Tibial artery (tissue), 4 donors: ENCODE data around the gene WDR27.
"Not testable (repeated sequence)": the region's sequence is repeated elsewhere in the genome, so short reads cannot be mapped to it uniquely, and the experiment has no call there.

ENCODE experiments used
- DNase-seq, 2 donors: peaks; one replicate each; pipeline ENCODE4 v3.0.0-alpha.2; 2019
- H3K27ac ChIP-seq, 2 donors: fragments of 200-600 bp; sonication (generic) in 1 of 2; 1 replicate in 1 of 2; 2 replicates in 1 of 2; pipeline ENCODE4 v1.5.1; 2018 to 2019; ENCODE audit warnings: mild to moderate bottlenecking in 1 of 2
- H3K27me3 ChIP-seq, 2 donors: fragments of 200-600 bp; sonication (generic) in 1 of 2; one replicate each; pipeline versions ENCODE4 v1.5.1 to v1.6.0; 2016 to 2019
- H3K36me3 ChIP-seq, 3 donors: fragments of 200-600 bp; sonication (generic) in 2 of 3; one replicate each; pipeline ENCODE4 v1.5.1; 2016 to 2019; ENCODE audit warnings: mild to moderate bottlenecking in 2 of 3
- H3K4me1 ChIP-seq, 4 donors: fragments of 200-600 bp; sonication (generic) in 2 of 4; 1 replicate in 3 of 4; 2 replicates in 1 of 4; pipeline ENCODE4 v1.5.1; 2016 to 2019
- H3K4me3 ChIP-seq, 2 donors: fragments of 200-600 bp; sonication (generic) in 1 of 2; 1 replicate in 1 of 2; 2 replicates in 1 of 2; pipeline ENCODE4 v1.5.1; 2018 to 2019; ENCODE audit warnings: mild to moderate bottlenecking in 2 of 2
- H3K9me3 ChIP-seq, 3 donors: fragments of 200-600 bp; sonication (generic) in 1 of 3; one replicate each; pipeline ENCODE4 v1.5.1; 2016 to 2019
- CTCF ChIP-seq, 2 experiments: fragments of 200-600 bp in 1 of 2; fragments of 450-650 bp in 1 of 2; IDR thresholded peaks; one replicate each; pipeline ENCODE4 v1.5.1; 2017 to 2019; ENCODE audit warnings: antibody characterized with exemption in 2 of 2, mild to moderate bottlenecking in 1 of 2, moderate library complexity in 1 of 2
- intact Hi-C: fragments of 100-400 bp; cut with DNase I; formaldehyde crosslinking; loops from one replicate; pipeline ENCODE4 v1.15.0; 2023; ENCODE audit warnings: low total_unique reads

WDR27 gene

GRCh38 chr6:169520104-169520503, 181.7 kb downstream of the WDR27 start:
- Histone ChIP-seq H3K9me3 (peaks cover 0 to 10% (median 3%) of the 10 kb centered on the region in 3 donors), H3K4me3 (no peak overlapping the region), H3K27ac (no peak overlapping the region), H3K36me3 (no peaks in the 10 kb centered on the region), H3K4me1 (no peaks in the 10 kb centered on the region), H3K27me3 (no peaks in the 10 kb centered on the region)
- DNase-seq, result no peak
- TF ChIP-seq CTCF (IDR thresholded peaks at IDR 0.05), result peak; percentile 41 to 47
- intact Hi-C loops, result no loop called here

- no peak for DNase-seq
- no peaks in the 10 kb centered on the region for H3K4me1 ChIP-seq
- no peak for TF ChIP-seq CTCF (IDR thresholded peaks at IDR 0.05)
- intact Hi-C loops, result no loop called here
- H3K27ac ChIP-seq, result no peak overlapping the region
- no peaks in the 10 kb centered on the region for H3K27me3 ChIP-seq
- H3K4me3 ChIP-seq, result no peak overlapping the region
- H3K9me3 ChIP-seq, result peaks cover 0 to 10% (median 3%) of the 10 kb centered on the region in 3 donors
- H3K36me3 ChIP-seq, result no peaks in the 10 kb centered on the region
These were observed 183.4 kb downstream of the WDR27 start for GRCh38 chr6:169518451-169518850.

GRCh38 chr6:169513478-169514193, 188.2 kb downstream of the WDR27 start:
- no peaks in the 10 kb centered on the region for H3K36me3 ChIP-seq

GRCh38 chr6:169511785-169512184, 190.0 kb downstream of the WDR27 start:
- intact Hi-C loops, DNase-seq, H3K36me3 ChIP-seq, H3K4me1 ChIP-seq, H3K27me3 ChIP-seq, H3K27ac ChIP-seq, H3K4me3 ChIP-seq: not testable (repeated sequence)
- H3K9me3 ChIP-seq, result peaks cover 0 to 15% (median 0%) of the 10 kb centered on the region in 3 donors

More at GRCh38 chr6:169513478-169514193, 188.2 kb downstream of the WDR27 start:
- no peak for TF ChIP-seq CTCF (IDR thresholded peaks at IDR 0.05)
- Histone ChIP-seq H3K27ac (no peak overlapping the region), H3K4me1 (no peaks in the 10 kb centered on the region), H3K27me3 (no peaks in the 10 kb centered on the region), H3K9me3 (peaks cover 0 to 6% (median 6%) of the 10 kb centered on the region in 3 donors), H3K4me3 (no peak overlapping the region)
- no peak for DNase-seq
- intact Hi-C loops, result no loop called here

- no peak overlapping the region for H3K4me3 ChIP-seq
- no peak for DNase-seq
- intact Hi-C loops, result no loop called here
- peaks cover 0 to 15% (median 0%) of the 10 kb centered on the region in 3 donors for H3K9me3 ChIP-seq
- no peaks in the 10 kb centered on the region for H3K36me3 ChIP-seq
- TF ChIP-seq CTCF (IDR thresholded peaks at IDR 0.05), result no peak
- no peaks in the 10 kb centered on the region for H3K4me1 ChIP-seq
- H3K27me3 ChIP-seq, result no peaks in the 10 kb centered on the region
- no peak overlapping the region for H3K27ac ChIP-seq
These were observed 191.0 kb downstream of the WDR27 start for GRCh38 chr6:169510871-169511270.

GRCh38 chr6:169508452-169508851, 193.4 kb downstream of the WDR27 start:
- no peak for TF ChIP-seq CTCF (IDR thresholded peaks at IDR 0.05)
- H3K27ac ChIP-seq, result no peak overlapping the region
- no peaks in the 10 kb centered on the region for H3K27me3 ChIP-seq
- no peak for DNase-seq
- no peaks in the 10 kb centered on the region for H3K4me1 ChIP-seq
- intact Hi-C loops, result no loop called here
- no peaks in the 10 kb centered on the region for H3K36me3 ChIP-seq
- H3K4me3 ChIP-seq, result no peak overlapping the region
- H3K9me3 ChIP-seq, result peaks cover 0 to 15% (median 0%) of the 10 kb centered on the region in 3 donors
